Thymus (tissue), 11 donors: ENCODE data around the gene C1orf35. TPM values are rescaled to one million over a fixed set of nuclear protein-coding genes. Genes with fewer than 3 reads are reported as not detected.

Experiments used
- DNase-seq, 9 donors: peaks; one replicate each; pipeline ENCODE4 v3.0.0-alpha.2; 2013; ENCODE audit warnings: low spot score in 9 of 9, low read depth in 6 of 9, missing footprints in 1 of 9
- H3K27ac ChIP-seq, 2 donors: one replicate each; pipeline ENCODE4 v1.5.1; 2013; ENCODE audit warnings: control low read depth in 1 of 2, low read depth in 1 of 2, low read length in 1 of 2, mild to moderate bottlenecking in 1 of 2, moderate library complexity in 1 of 2
- H3K27me3 ChIP-seq, 2 donors: one replicate each; pipeline ENCODE4 v1.5.1; 2013; ENCODE audit warnings: low read length in 1 of 2; ENCODE audit not compliant: control insufficient read depth in 2 of 2, insufficient read depth in 1 of 2
- H3K36me3 ChIP-seq, 2 donors: one replicate each; pipeline ENCODE4 v1.5.1; 2013; ENCODE audit warnings: low read length in 1 of 2, mild to moderate bottlenecking in 1 of 2, moderate library complexity in 1 of 2; ENCODE audit not compliant: control insufficient read depth in 2 of 2, insufficient read depth in 2 of 2
- H3K4me1 ChIP-seq, 2 donors: one replicate each; pipeline ENCODE4 v1.5.1; 2013; ENCODE audit warnings: low read length in 2 of 2; ENCODE audit not compliant: control insufficient read depth in 2 of 2, insufficient read depth in 2 of 2
- H3K4me3 ChIP-seq, 2 donors: one replicate each; pipeline ENCODE4 v1.5.1; 2013; ENCODE audit warnings: low read length in 2 of 2, control low read depth in 1 of 2, mild to moderate bottlenecking in 1 of 2
- H3K9me3 ChIP-seq, 2 donors: one replicate each; pipeline ENCODE4 v1.5.1; 2013; ENCODE audit warnings: low read length in 1 of 2, mild to moderate bottlenecking in 1 of 2; ENCODE audit not compliant: control insufficient read depth in 2 of 2, insufficient read depth in 1 of 2
- WGBS: extraction: QIAGEN DNeasy Blood & Tissue Kit; methylation state at CpG from one replicate; pipeline ENCODE4 v1.1.7; 2013; 5-methylcytosine and 5-hydroxymethylcytosine counted together
- polyA plus RNA-seq: library from polyadenylated mRNA; stranded (reverse); fragments of 200-250 nt; gene quantifications from one replicate; pipeline ENCODE4 v1.2.3, GENCODE V29; 2013
- total RNA-seq: library from RNA; stranded (reverse); fragments of 120-200 nt; gene quantifications from one replicate; pipeline ENCODE4 v1.2.4, GENCODE V29; 2013
- donor health status: healthy.

The C1orf35 gene
- total and polyA plus RNA-seq, 2 donors = 17.5 to 26.1 TPM

- WGBS = 97% methylated on average over 12 of the region's 12 CpGs
- Histone ChIP-seq H3K4me1 (peaks cover 38 to 67% of the 10 kb centered on the region in 2 donors), H3K9me3 (peaks cover 0 to 14% of the 10 kb centered on the region in 2 donors), H3K27ac (peak overlapping the region in 1 of 2 donors; percentile 100), H3K4me3 (no peak overlapping the region), H3K36me3 (peaks cover 36 to 57% of the 10 kb centered on the region in 2 donors), H3K27me3 (no peaks in the 10 kb centered on the region)
- DNase-seq = no peak
Observed at GRCh38 chr1:228143480-228144192, 40.5 kb upstream of the C1orf35 start.

GRCh38 chr1:228142701-228143136, 39.6 kb upstream of the C1orf35 start:
- no peaks in the 10 kb centered on the region for H3K27me3 ChIP-seq
- H3K9me3 ChIP-seq = peaks cover 0 to 14% of the 10 kb centered on the region in 2 donors
- WGBS = 17% methylated on average over 11 of the region's 11 CpGs
- peak overlapping the region; percentile 62 to 100 for H3K27ac ChIP-seq
- peaks cover 27 to 48% of the 10 kb centered on the region in 2 donors for H3K36me3 ChIP-seq
- H3K4me1 ChIP-seq = peaks cover 38 to 62% of the 10 kb centered on the region in 2 donors
- peak overlapping the region in 1 of 2 donors; percentile 14 for H3K4me3 ChIP-seq
- peak in 7 of 9 donors; percentile 60 to 90 (median 76) for DNase-seq

- no peaks in the 10 kb centered on the region for H3K27me3 ChIP-seq
- 34% methylated on average over 16 of the region's 16 CpGs for WGBS
- peaks cover 40 to 65% of the 10 kb centered on the region in 2 donors for H3K4me1 ChIP-seq
- peak; percentile 76 to 96 (median 87) for DNase-seq
- peaks cover 0 to 14% of the 10 kb centered on the region in 2 donors for H3K9me3 ChIP-seq
- H3K4me3 ChIP-seq = peak overlapping the region; percentile 86 to 99
- peak overlapping the region; percentile 97 to 100 for H3K27ac ChIP-seq
- H3K36me3 ChIP-seq = peaks cover 22 to 43% of the 10 kb centered on the region in 2 donors
Observed at GRCh38 chr1:228142155-228142691, 39.1 kb upstream of the C1orf35 start.

GRCh38 chr1:228141226-228142044, 38.3 kb upstream of the C1orf35 start:
- peaks cover 46 to 71% of the 10 kb centered on the region in 2 donors for H3K4me1 ChIP-seq
- peak overlapping the region; percentile 97 to 100 for H3K27ac ChIP-seq
- peak overlapping the region; percentile 86 to 99 for H3K4me3 ChIP-seq
- peak in 1 of 9 donors; percentile 60 for DNase-seq
- H3K36me3 ChIP-seq = peaks cover 14 to 35% of the 10 kb centered on the region in 2 donors
- H3K27me3 ChIP-seq = no peaks in the 10 kb centered on the region
- whole genome bisulfite sequencing = 37% methylated on average over 27 of the region's 27 CpGs
- H3K9me3 ChIP-seq = peaks cover 0 to 14% of the 10 kb centered on the region in 2 donors

DNA sequence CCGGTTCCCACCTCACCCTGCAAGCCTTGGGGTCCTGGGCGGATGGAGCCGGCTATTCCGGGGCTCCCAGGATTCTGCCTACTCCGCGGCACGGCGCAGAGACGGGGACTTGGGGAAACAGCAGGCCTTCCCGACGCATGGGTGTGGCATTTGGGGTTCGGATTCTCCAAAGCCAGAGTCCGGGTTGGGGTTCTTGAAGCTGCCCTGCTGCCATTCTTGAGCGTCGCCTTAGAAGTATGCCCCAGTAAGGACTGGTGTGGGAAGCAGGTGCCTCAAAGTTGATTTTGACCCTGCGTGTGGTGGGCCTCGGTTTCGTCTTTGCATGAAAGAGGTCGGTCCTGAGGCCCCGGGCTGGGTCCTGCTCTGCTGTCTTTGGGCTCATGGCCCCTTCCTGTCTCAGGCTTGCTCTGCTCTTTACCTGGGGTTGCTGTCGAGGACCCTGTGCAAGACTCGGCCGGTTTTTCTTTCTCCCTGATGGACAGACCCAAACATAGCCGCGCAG, 37.6 kb upstream of the C1orf35 start:
- no peaks in the 10 kb centered on the region for H3K27me3 ChIP-seq
- peaks cover 46 to 68% of the 10 kb centered on the region in 2 donors for H3K4me1 ChIP-seq
- peak overlapping the region; percentile 97 to 100 for H3K27ac ChIP-seq
- peaks cover 0 to 14% of the 10 kb centered on the region in 2 donors for H3K9me3 ChIP-seq
- DNase-seq = peak in 1 of 9 donors; percentile 43
- H3K4me3 ChIP-seq = peak overlapping the region; percentile 86 to 99
- peaks cover 7 to 28% of the 10 kb centered on the region in 2 donors for H3K36me3 ChIP-seq
- WGBS = 12% methylated on average over 25 of the region's 25 CpGs

GRCh38 chr1:228139931-228140723, 37.0 kb upstream of the C1orf35 start, which contains the start of gene GUK1:
Gene GUK1 (plus strand): TSS chr1:228140279. CDS start chr1:228140303, 24 bp downstream.
- Histone ChIP-seq H3K9me3 (peaks cover 0 to 14% of the 10 kb centered on the region in 2 donors), H3K36me3 (peaks cover under 1 to 22% of the 10 kb centered on the region in 2 donors), H3K27ac (peak within 1 kb of the TSS; percentile 97 to 100), H3K27me3 (peaks cover 0 to 2% of the 10 kb centered on the region in 2 donors), H3K4me3 (peak within 1 kb of the TSS; percentile 86 to 99), H3K4me1 (peaks cover 46 to 62% of the 10 kb centered on the region in 2 donors)
- under 1% methylated on average over 95 of the region's 95 CpGs for WGBS
- DNase-seq = peak; percentile 96 to 100 (median 100)

DNA sequence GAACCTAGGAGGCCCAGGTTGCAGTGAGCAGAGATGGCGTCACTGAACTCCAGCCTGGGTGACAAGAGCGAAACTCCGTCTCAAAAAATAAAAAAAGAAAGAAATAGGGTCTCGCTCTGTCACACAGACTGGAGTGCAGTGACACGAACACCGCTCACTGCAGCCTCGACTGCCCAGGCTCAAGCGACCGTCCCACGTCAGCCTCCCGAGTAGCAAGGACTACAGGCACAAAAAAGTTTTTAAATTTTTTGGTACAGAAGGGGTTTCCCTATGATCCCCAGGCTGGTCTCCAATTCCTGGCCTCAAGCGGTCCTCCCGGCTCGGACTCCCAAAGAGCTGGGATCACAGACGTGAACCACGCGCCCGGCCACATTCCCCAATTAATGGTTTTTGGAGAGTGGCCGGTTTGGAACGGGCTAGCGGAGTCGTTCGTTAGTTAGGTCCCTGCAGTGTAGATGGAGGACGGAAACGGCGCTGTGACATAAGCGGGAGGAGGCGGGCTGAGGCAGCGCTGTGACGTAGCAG, 36.3 kb upstream of the C1orf35 start:
- Histone ChIP-seq H3K9me3 (peaks cover 0 to 14% of the 10 kb centered on the region in 2 donors), H3K36me3 (peaks cover 0 to 15% of the 10 kb centered on the region in 2 donors), H3K27ac (peak overlapping the region; percentile 92 to 96), H3K4me3 (peak overlapping the region; percentile 57 to 99), H3K4me1 (peaks cover 39 to 55% of the 10 kb centered on the region in 2 donors), H3K27me3 (peaks cover 0 to 6% of the 10 kb centered on the region in 2 donors)
- no peak for DNase-seq
- 26% methylated on average over 30 of the region's 30 CpGs for WGBS

DNA sequence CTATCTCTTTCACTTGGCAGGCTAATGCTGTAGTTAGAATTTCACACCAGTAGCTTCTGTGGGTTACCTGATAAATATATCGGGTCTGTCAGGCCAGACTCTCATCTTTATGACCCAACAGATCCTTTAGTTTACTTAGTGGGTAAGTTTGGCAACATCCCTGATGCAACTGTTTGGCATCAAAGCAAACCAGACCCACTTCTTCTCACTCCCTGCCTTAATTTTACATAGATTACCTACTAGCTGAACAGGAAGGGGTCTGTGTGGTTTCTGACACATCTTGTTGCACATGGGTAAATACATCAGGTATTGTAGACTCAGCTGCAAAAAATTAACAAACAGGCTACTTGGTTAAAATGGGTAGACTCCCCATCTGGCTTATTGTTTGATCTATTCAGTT, 33.8 kb upstream of the C1orf35 start:
- WGBS = 80% methylated on average over 1 of the region's 1 CpG
- no peak overlapping the region for H3K4me3 ChIP-seq

More for the DNA sequence above, 33.8 kb upstream of the C1orf35 start:
- Histone ChIP-seq H3K9me3 (peaks cover 0 to 2% of the 10 kb centered on the region in 2 donors), H3K4me1 (peaks cover 15 to 29% of the 10 kb centered on the region in 2 donors), H3K27me3 (peaks cover 0 to 8% of the 10 kb centered on the region in 2 donors), H3K36me3 (peaks cover 0 to 6% of the 10 kb centered on the region in 2 donors), H3K27ac (peak overlapping the region in 1 of 2 donors; percentile 6)
- DNase-seq = peak in 1 of 9 donors; percentile 62
